H9 (cell line): ENCODE measurements around the gene MRPL40. TPM values are rescaled to one million over a fixed set of nuclear protein-coding genes. Genes with fewer than 3 reads are reported as not detected.

Experiments used
- DNase-seq: peaks from one replicate; pipeline ENCODE4 v3.0.0-alpha.2; 2017
- H2AFZ ChIP-seq: one replicate; pipeline ENCODE4 v1.6.1; 2013; ENCODE audit warnings: mild to moderate bottlenecking, low read length, control low read depth, moderate library complexity
- H2AK5ac ChIP-seq: 2 replicates; pipeline ENCODE4 v1.6.1; 2013; ENCODE audit warnings: low read length, control low read depth, mixed read lengths; ENCODE audit not compliant: insufficient read length
- H2BK120ac ChIP-seq: one replicate; pipeline ENCODE4 v1.6.1; 2013; ENCODE audit warnings: low read depth, mild to moderate bottlenecking, low read length, control low read depth, inconsistent platforms; ENCODE audit not compliant: poor library complexity, severe bottlenecking
- H2BK12ac ChIP-seq: 2 replicates; pipeline ENCODE4 v1.6.1; 2013; ENCODE audit warnings: low read length, control low read depth, mixed read lengths, low read depth; ENCODE audit not compliant: insufficient read length
- H2BK15ac ChIP-seq: 2 replicates; pipeline ENCODE4 v1.6.1; 2013; ENCODE audit warnings: low read depth, low read length, control low read depth
- H2BK20ac ChIP-seq: one replicate; pipeline ENCODE4 v1.6.1; 2013; ENCODE audit warnings: low read depth, mild to moderate bottlenecking, low read length, control low read depth, inconsistent platforms; ENCODE audit not compliant: poor library complexity, severe bottlenecking
- H2BK5ac ChIP-seq: 2 replicates; pipeline ENCODE4 v1.6.1; 2013; ENCODE audit warnings: low read length, control low read depth, mixed read lengths; ENCODE audit not compliant: insufficient read length
- H3K14ac ChIP-seq: 2 replicates; pipeline ENCODE4 v1.6.1; 2013; ENCODE audit warnings: low read length, control low read depth; ENCODE audit not compliant: insufficient read depth
- H3K18ac ChIP-seq: 2 replicates; pipeline ENCODE4 v1.6.1; 2013; ENCODE audit warnings: low read depth, mild to moderate bottlenecking, mixed read lengths, low read length, control low read depth; ENCODE audit not compliant: insufficient read length
- H3K23ac ChIP-seq: 2 replicates; pipeline ENCODE4 v1.6.1; 2013; ENCODE audit warnings: low read length, control low read depth, mixed read lengths, low read depth; ENCODE audit not compliant: insufficient read length
- H3K23me2 ChIP-seq: 2 replicates; pipeline ENCODE4 v1.6.1; 2013; ENCODE audit warnings: low read depth, mild to moderate bottlenecking, mixed read lengths, low read length, control low read depth; ENCODE audit not compliant: insufficient read length, poor library complexity, severe bottlenecking
- H3K27ac ChIP-seq: 2 replicates; pipeline ENCODE4 v1.5.1; 2013; ENCODE audit warnings: low read length, control low read depth, mixed read lengths, low read depth; ENCODE audit not compliant: insufficient read length
- H3K27me3 ChIP-seq: 2 replicates; pipeline ENCODE4 v1.6.1; 2013; ENCODE audit warnings: low read length, control low read depth, inconsistent platforms; ENCODE audit not compliant: insufficient read depth
- H3K4ac ChIP-seq: 2 replicates; pipeline ENCODE4 v1.6.1; 2013; ENCODE audit warnings: low read depth, mild to moderate bottlenecking, control low read depth, inconsistent platforms, low read length, moderate library complexity
- H3K4me1 ChIP-seq: 2 replicates; pipeline ENCODE4 v1.6.1; 2013; ENCODE audit warnings: low read length, control low read depth, inconsistent platforms; ENCODE audit not compliant: insufficient read depth
- H3K4me2 ChIP-seq: 2 replicates; pipeline ENCODE4 v1.6.1; 2013; ENCODE audit warnings: low read length, control low read depth, mixed read lengths; ENCODE audit not compliant: insufficient read length, insufficient read depth
- H3K56ac ChIP-seq: 2 replicates; pipeline ENCODE4 v1.6.1; 2013; ENCODE audit warnings: low read depth, mild to moderate bottlenecking, mixed read lengths, low read length, control low read depth; ENCODE audit not compliant: insufficient read length
- H3K79me1 ChIP-seq: 2 replicates; pipeline ENCODE4 v1.6.1; 2013; ENCODE audit warnings: low read depth, mild to moderate bottlenecking, moderate library complexity, low read length, control low read depth, inconsistent platforms; ENCODE audit not compliant: insufficient read depth, poor library complexity, severe bottlenecking
- H3K79me2 ChIP-seq: 2 replicates; pipeline ENCODE4 v1.6.1; 2013; ENCODE audit warnings: low read length, control low read depth, inconsistent platforms; ENCODE audit not compliant: insufficient read depth
- H3K9ac ChIP-seq: 2 replicates; pipeline ENCODE4 v1.6.1; 2013; ENCODE audit warnings: low read length, control low read depth, mixed read lengths; ENCODE audit not compliant: insufficient read length; ENCODE audit errors: extremely low read depth
- H3K9me3 ChIP-seq: one replicate; pipeline ENCODE4 v1.6.1; 2013; ENCODE audit warnings: low read depth, low read length, inconsistent platforms; ENCODE audit not compliant: control insufficient read depth
- H3T11ph ChIP-seq: one replicate; pipeline ENCODE4 v1.6.1; 2013; ENCODE audit warnings: mild to moderate bottlenecking, low read length, control low read depth, inconsistent platforms
- H4K20me1 ChIP-seq: one replicate; pipeline ENCODE4 v1.6.1; 2013; ENCODE audit not compliant: control insufficient read depth, insufficient read length, insufficient read depth
- H4K5ac ChIP-seq: 2 replicates; pipeline ENCODE4 v1.6.1; 2013; ENCODE audit warnings: low read depth, mild to moderate bottlenecking, mixed read lengths, low read length, control low read depth; ENCODE audit not compliant: insufficient read length
- H4K8ac ChIP-seq: replicated peaks from 2 replicates; pipeline ENCODE4 v1.6.1; 2013; ENCODE audit warnings: low read length, control low read depth, mixed read lengths, low read depth; ENCODE audit not compliant: insufficient read length
- H4K91ac ChIP-seq: 2 replicates; pipeline ENCODE4 v1.6.1; 2013; ENCODE audit warnings: low read depth, mild to moderate bottlenecking, moderate library complexity, mixed read lengths, low read length, control low read depth; ENCODE audit not compliant: insufficient read length
- H3K27ac Mint-ChIP-seq, 3 experiments: 2 replicates in 2 of 3; 3 replicates in 1 of 3; pipeline ENCODE4 v1.8.0; 2020 to 2021; ENCODE audit warnings: mixed read lengths in 3 of 3, mild to moderate bottlenecking in 1 of 3, moderate library complexity in 1 of 3
- H3K27me3 Mint-ChIP-seq: 2 replicates; pipeline ENCODE4 v1.8.0; 2021; ENCODE audit warnings: low read depth, mild to moderate bottlenecking, moderate library complexity, mixed read lengths
- H3K36me3 Mint-ChIP-seq, 3 experiments: 2 replicates in 2 of 3; 3 replicates in 1 of 3; pipeline ENCODE4 v1.8.0; 2020 to 2021; ENCODE audit warnings: low read depth in 3 of 3, mixed read lengths in 3 of 3; ENCODE audit not compliant: insufficient read depth in 1 of 3
- H3K4me1 Mint-ChIP-seq, 2 experiments: 2 replicates each; pipeline ENCODE4 v1.8.0; 2020; ENCODE audit warnings: mixed read lengths in 2 of 2
- H3K4me3 Mint-ChIP-seq, 2 experiments: 2 replicates in 1 of 2; 3 replicates in 1 of 2; pipeline ENCODE4 v1.8.0; 2020 to 2021; ENCODE audit warnings: mild to moderate bottlenecking in 2 of 2, mixed read lengths in 2 of 2, moderate library complexity in 1 of 2
- H3K9me3 Mint-ChIP-seq, 2 experiments: 2 replicates in 1 of 2; 3 replicates in 1 of 2; pipeline ENCODE4 v1.8.0; 2020; ENCODE audit warnings: mild to moderate bottlenecking in 2 of 2, mixed read lengths in 2 of 2, moderate library complexity in 1 of 2
- WGBS: extraction: QIAGEN DNeasy Blood & Tissue Kit; methylation state at CpG from one replicate; pipeline ENCODE4 v1.1.7; 2013; ENCODE audit warnings: missing lambda C conversion rate, low lambda C conversion rate, mixed read lengths; ENCODE audit not compliant: insufficient read length; ENCODE audit errors: extremely low coverage; 5-methylcytosine and 5-hydroxymethylcytosine counted together
- total RNA-seq: library from RNA; stranded (reverse); gene quantifications from 2 replicates; pipeline ENCODE4 v1.2.1, GENCODE V29; 2021
- TF ChIP-seq, protein P1 (sequence below): fragments of 200-600 bp; sonication (generic); conservative IDR thresholded peaks from 3 replicates; pipeline ENCODE4 v1.8.0; 2021; ENCODE audit warnings: antibody characterized with exemption, mild to moderate bottlenecking

Gene MRPL40
- total RNA-seq, 1 experiment from 2014 or later, result 15.2 TPM

GRCh38 chr22:19396561-19396933 is 35.8 kb upstream of the MRPL40 start:
- Histone ChIP-seq H3K18ac (no peak overlapping the region), H4K20me1 (no peaks in the 10 kb centered on the region), H3K14ac (no peak overlapping the region), H3K27ac (no peak overlapping the region), H4K91ac (no peak overlapping the region), H2BK20ac (no peak overlapping the region), H3K79me1 (no peaks in the 10 kb centered on the region), H3K23me2 (no peaks in the 10 kb centered on the region), H2AFZ (no peak overlapping the region), H2BK12ac (no peak overlapping the region), H2BK120ac (no peak overlapping the region), H2BK5ac (no peak overlapping the region), H4K8ac (no peak overlapping the region), H3T11ph (no peak overlapping the region), H3K23ac (no peak overlapping the region), H3K9ac (no peak overlapping the region), H2AK5ac (no peak overlapping the region), H3K27me3 (no peaks in the 10 kb centered on the region), H3K79me2 (no peaks in the 10 kb centered on the region), H3K56ac (no peak overlapping the region), H3K9me3 (no peaks in the 10 kb centered on the region), H3K4ac (no peak overlapping the region), H3K4me2 (no peak overlapping the region), H2BK15ac (no peak overlapping the region), H3K4me1 (no peaks in the 10 kb centered on the region), H4K5ac (no peak overlapping the region)
- peaks cover 12 to 78% (median 51%) of the 10 kb centered on the region in 3 experiments; a peak in 6 of 7 replicates for H3K36me3 Mint-ChIP-seq
- H3K27ac Mint-ChIP-seq, result no peak overlapping the region
- no peaks in the 10 kb centered on the region for H3K9me3 Mint-ChIP-seq
- H3K4me1 Mint-ChIP-seq, result no peaks in the 10 kb centered on the region
- no CpG with 5 or more reads among the region's 6 CpGs for WGBS
- no peak for DNase-seq
- no peaks in the 10 kb centered on the region; the same call in 1 of the 2 replicates for H3K27me3 Mint-ChIP-seq
- TF ChIP-seq, protein P1, sequence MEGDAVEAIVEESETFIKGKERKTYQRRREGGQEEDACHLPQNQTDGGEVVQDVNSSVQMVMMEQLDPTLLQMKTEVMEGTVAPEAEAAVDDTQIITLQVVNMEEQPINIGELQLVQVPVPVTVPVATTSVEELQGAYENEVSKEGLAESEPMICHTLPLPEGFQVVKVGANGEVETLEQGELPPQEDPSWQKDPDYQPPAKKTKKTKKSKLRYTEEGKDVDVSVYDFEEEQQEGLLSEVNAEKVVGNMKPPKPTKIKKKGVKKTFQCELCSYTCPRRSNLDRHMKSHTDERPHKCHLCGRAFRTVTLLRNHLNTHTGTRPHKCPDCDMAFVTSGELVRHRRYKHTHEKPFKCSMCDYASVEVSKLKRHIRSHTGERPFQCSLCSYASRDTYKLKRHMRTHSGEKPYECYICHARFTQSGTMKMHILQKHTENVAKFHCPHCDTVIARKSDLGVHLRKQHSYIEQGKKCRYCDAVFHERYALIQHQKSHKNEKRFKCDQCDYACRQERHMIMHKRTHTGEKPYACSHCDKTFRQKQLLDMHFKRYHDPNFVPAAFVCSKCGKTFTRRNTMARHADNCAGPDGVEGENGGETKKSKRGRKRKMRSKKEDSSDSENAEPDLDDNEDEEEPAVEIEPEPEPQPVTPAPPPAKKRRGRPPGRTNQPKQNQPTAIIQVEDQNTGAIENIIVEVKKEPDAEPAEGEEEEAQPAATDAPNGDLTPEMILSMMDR, result no peak
- no peak overlapping the region for H3K4me3 Mint-ChIP-seq
